C4-2B (cell line): ENCODE data around the gene NOS1.

Source experiments
- H3K27ac ChIP-seq: fragments of 450-650 bp; 2 replicates; pipeline ENCODE4 v1.5.1; 2017
- CTCF ChIP-seq: fragments of 450-650 bp; conservative IDR thresholded peaks from 2 replicates; pipeline ENCODE4 v1.5.1; 2017; ENCODE audit warnings: mild to moderate bottlenecking
- ZFX ChIP-seq: fragments of 450-650 bp; IDR thresholded peaks from 2 replicates; pipeline ENCODE4 v1.6.1; 2017

Gene NOS1

GRCh38 chr12:117342682-117343081 lies 18.7 kb downstream of the NOS1 start:
- H3K27ac ChIP-seq = no peak overlapping the region
- TF ChIP-seq ZFX (no peak), CTCF (no peak)

- no peak for TF ChIP-seq ZFX
- TF ChIP-seq CTCF = no peak
- no peak overlapping the region for H3K27ac ChIP-seq
These were observed 19.2 kb downstream of the NOS1 start for GRCh38 chr12:117342247-117342646.

GRCh38 chr12:117339104-117339503 lies 22.3 kb downstream of the NOS1 start:
- TF ChIP-seq ZFX (no peak), CTCF (no peak)
- H3K27ac ChIP-seq = no peak overlapping the region

GRCh38 chr12:117334855-117335587 lies 26.4 kb downstream of the NOS1 start:
- no peak for TF ChIP-seq ZFX
- TF ChIP-seq CTCF = no peak
- H3K27ac ChIP-seq = no peak overlapping the region

- no peak for TF ChIP-seq ZFX
- no peak for TF ChIP-seq CTCF
- H3K27ac ChIP-seq = no peak overlapping the region
These were observed 27.4 kb downstream of the NOS1 start for GRCh38 chr12:117334051-117334450.

GRCh38 chr12:117333331-117333881 lies 28.0 kb downstream of the NOS1 start:
- H3K27ac ChIP-seq = no peak overlapping the region

More at GRCh38 chr12:117333331-117333881, 28.0 kb downstream of the NOS1 start:
- TF ChIP-seq ZFX = no peak
- no peak for TF ChIP-seq CTCF
